NCI-H526 (cell line): ENCODE measurements around the gene ADCYAP1R1.
"Not testable (repeated sequence)": the region's sequence is repeated elsewhere in the genome, so short reads cannot be mapped to it uniquely, and the experiment has no call there.

ENCODE experiments used
- DNase-seq, 2 experiments: peaks; one replicate each; lab custom pipeline; 2025; lab: John Stamatoyannopoulos, UW

Gene ADCYAP1R1

DNA sequence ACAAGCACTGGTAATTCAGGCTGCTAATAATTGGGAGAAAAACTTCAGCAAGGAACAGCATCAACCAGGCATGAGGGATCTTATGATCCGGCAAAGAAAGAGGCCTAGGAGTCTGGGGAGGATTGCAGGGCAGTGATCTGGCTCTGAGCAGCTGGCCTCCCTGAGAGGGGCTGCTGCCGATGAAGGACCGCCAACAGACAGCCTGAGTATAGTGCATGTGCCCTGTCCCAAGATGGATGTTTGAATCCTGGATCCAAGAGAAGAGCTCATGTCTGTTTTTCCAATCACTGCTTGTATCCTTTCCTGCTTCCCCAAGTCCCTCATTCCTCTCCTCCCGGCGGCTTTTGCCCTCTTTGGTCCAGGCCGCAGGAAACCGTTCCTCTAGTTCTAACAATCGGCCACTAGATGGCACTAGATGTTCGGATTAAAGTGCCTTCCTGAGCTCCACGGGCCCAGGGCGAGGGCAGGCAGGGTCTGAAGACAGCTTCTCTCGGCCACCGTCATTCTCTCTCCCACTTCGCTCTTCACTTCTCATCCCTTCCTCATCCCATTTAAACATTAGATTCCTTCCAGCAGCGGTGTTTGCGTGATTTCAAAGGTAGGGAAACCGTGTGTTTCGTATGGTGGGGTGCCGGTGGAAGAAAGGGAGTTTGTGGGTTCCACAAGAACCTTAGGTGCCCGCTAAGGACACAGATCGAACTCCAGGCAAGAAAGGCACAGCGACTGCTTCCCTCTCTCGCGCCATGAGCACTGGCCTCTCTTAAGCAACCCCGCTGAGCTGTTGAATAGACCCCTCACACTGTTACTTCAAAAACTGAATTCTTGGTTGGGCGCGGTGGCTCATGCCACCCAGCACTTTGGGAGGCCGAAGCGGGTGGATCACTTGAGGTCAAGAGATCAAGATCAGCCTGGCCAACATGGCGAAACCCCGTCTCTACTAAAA is 82.4 kb downstream of the ADCYAP1R1 start:
- peak; percentile 64 to 91 for DNase-seq

DNA sequence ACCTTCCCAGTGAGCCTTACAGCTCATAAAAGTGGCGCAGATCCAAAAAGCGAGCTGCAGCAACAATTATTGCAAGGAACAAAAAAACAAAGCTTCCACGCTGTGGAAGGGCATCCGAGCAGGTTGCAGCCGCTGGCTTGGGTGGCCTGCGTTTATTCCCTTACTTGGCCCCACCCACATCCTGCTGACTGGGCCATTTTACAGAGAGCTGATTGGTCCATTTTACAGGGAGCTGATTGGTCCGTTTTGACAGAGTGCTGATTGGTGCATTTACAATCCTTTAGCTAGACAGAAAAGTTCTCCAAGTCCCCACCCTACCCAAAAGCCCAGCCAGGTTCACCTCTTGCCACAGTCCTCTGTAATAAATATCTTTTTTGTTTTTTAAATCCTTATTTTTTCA is 85.1 kb downstream of the ADCYAP1R1 start:
- no peak for DNase-seq

- no peak for DNase-seq
Measured at GRCh38 chr7:31145339-31145738, 93.2 kb downstream of the ADCYAP1R1 start.

GRCh38 chr7:31146030-31146429 is 93.9 kb downstream of the ADCYAP1R1 start:
- DNase-seq = no peak

- no peak for DNase-seq
Measured at GRCh38 chr7:31146538-31146937, 94.4 kb downstream of the ADCYAP1R1 start.

- DNase-seq = no peak
Measured at GRCh38 chr7:31151849-31152248, 99.7 kb downstream of the ADCYAP1R1 start.

GRCh38 chr7:31153318-31153717 is 101.2 kb downstream of the ADCYAP1R1 start:
- DNase-seq = not testable (repeated sequence)

DNA sequence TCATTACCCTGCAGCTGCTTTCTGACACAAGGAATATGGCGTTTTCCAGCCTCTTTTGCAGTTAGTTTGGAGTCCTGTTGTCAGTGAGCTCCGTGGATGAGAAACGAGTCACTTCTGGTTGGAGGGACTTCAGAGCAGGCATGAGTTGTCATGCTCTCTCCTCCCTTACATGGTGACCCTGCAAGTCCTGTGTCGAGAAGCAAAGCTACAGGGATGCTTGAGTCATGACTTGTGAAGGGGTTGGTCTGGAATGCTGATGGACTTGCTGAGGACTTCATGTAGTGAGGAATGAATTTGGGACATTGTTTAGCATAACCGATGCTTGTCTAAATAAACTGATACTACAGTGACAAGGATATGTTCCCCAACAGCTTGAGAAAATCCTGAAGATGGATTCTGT is 108.8 kb downstream of the ADCYAP1R1 start:
- DNase-seq = no peak
